GM23338 (cell line): ENCODE measurements around the gene CCDC183. TPM values are rescaled to one million over a fixed set of nuclear protein-coding genes. Genes with fewer than 3 reads are reported as not detected.

ENCODE experiments used
- ATAC-seq: fragments of 200-7000 bp; cut with Tn5 transposase; 3 replicates; pipeline ENCODE4 v1.9.1; 2020
- DNase-seq: peaks from one replicate; pipeline ENCODE4 v3.0.0-alpha.2; 2015; ENCODE audit warnings: low spot score
- H2AFZ ChIP-seq: fragments of 200-600 bp; sonication (generic); 2 replicates; pipeline ENCODE4 v1.8.0; 2016; ENCODE audit warnings: antibody characterized with exemption, mild to moderate bottlenecking, moderate library complexity
- H3F3A ChIP-seq: fragments of 200-600 bp; sonication (generic); replicated peaks from 2 replicates; pipeline ENCODE4 v1.8.0; 2017; ENCODE audit warnings: antibody characterized with exemption, mixed run types, low read depth
- H3K27ac ChIP-seq: fragments of 200-600 bp; sonication (generic); 2 replicates; pipeline ENCODE4 v1.6.1; 2016; ENCODE audit warnings: low read depth
- H3K27me3 ChIP-seq: fragments of 200-600 bp; sonication (generic); 2 replicates; pipeline ENCODE4 v1.8.0; 2016; ENCODE audit warnings: mild to moderate bottlenecking, mixed run types, moderate library complexity; ENCODE audit not compliant: insufficient read depth
- H3K36me3 ChIP-seq: fragments of 200-600 bp; sonication (generic); 2 replicates; pipeline ENCODE4 v1.8.0; 2016; ENCODE audit warnings: mild to moderate bottlenecking; ENCODE audit not compliant: insufficient read depth
- H3K4me1 ChIP-seq: fragments of 200-600 bp; sonication (generic); 2 replicates; pipeline ENCODE4 v1.8.0; 2016; ENCODE audit warnings: mild to moderate bottlenecking, moderate library complexity; ENCODE audit not compliant: insufficient read depth
- H3K4me2 ChIP-seq: fragments of 200-600 bp; sonication (generic); 2 replicates; pipeline ENCODE4 v1.7.1; 2017; ENCODE audit warnings: mixed run types
- H3K4me3 ChIP-seq: fragments of 200-600 bp; sonication (generic); 2 replicates; pipeline ENCODE4 v1.6.1; 2016; ENCODE audit warnings: mixed run types
- H3K79me2 ChIP-seq: fragments of 200-600 bp; sonication (generic); replicated peaks from 2 replicates; pipeline ENCODE4 v1.8.0; 2017; ENCODE audit warnings: mild to moderate bottlenecking; ENCODE audit not compliant: insufficient read depth
- H3K9me2 ChIP-seq: fragments of 200-600 bp; sonication (generic); 2 replicates; pipeline ENCODE4 v1.8.0; 2017; ENCODE audit not compliant: insufficient read depth
- H4K20me1 ChIP-seq: fragments of 200-600 bp; sonication (generic); replicated peaks from 2 replicates; pipeline ENCODE4 v1.8.0; 2017; ENCODE audit warnings: mild to moderate bottlenecking; ENCODE audit not compliant: insufficient read depth
- H3K27ac Mint-ChIP-seq: 2 replicates; pipeline ENCODE4 v1.8.0; 2020; ENCODE audit warnings: inconsistent platforms, mild to moderate bottlenecking, moderate library complexity, mixed read lengths
- H3K27me3 Mint-ChIP-seq: 3 replicates; pipeline ENCODE4 v1.8.0; 2022; ENCODE audit warnings: low read depth, mild to moderate bottlenecking, moderate library complexity, mixed read lengths, inconsistent platforms; ENCODE audit not compliant: insufficient read depth, poor library complexity
- H3K36me3 Mint-ChIP-seq: 3 replicates; pipeline ENCODE4 v1.8.0; 2021; ENCODE audit warnings: low read depth, mild to moderate bottlenecking, inconsistent platforms, moderate library complexity, mixed read lengths
- H3K4me1 Mint-ChIP-seq: 3 replicates; pipeline ENCODE4 v1.8.0; 2020; ENCODE audit warnings: mild to moderate bottlenecking, inconsistent platforms, mixed read lengths
- H3K4me3 Mint-ChIP-seq: 3 replicates; pipeline ENCODE4 v1.8.0; 2021; ENCODE audit warnings: moderate library complexity, mild to moderate bottlenecking, inconsistent platforms, mixed read lengths
- H3K9me3 Mint-ChIP-seq: 3 replicates; pipeline ENCODE4 v1.8.0; 2020; ENCODE audit warnings: moderate library complexity, mild to moderate bottlenecking, inconsistent platforms, mixed read lengths
- CREB1 ChIP-seq: fragments of 250-450 bp; sonication (Bioruptor Pico); IDR thresholded peaks from 2 replicates; pipeline ENCODE4 v1.5.0; 2020; ENCODE audit warnings: low read depth, mild to moderate bottlenecking, moderate library complexity
- CTCF ChIP-seq, 2 experiments: fragments of 200-600 bp in 1 of 2; sonication (generic) in 1 of 2; conservative IDR thresholded peaks; 2 replicates each; pipeline versions ENCODE4 v1.5.1 to v1.6.1; 2016 to 2017; ENCODE audit warnings: antibody characterized with exemption in 2 of 2, low read depth in 2 of 2, mild to moderate bottlenecking in 2 of 2, moderate library complexity in 1 of 2
- EZH2 ChIP-seq: fragments of 200-600 bp; sonication (generic); IDR thresholded peaks from one replicate; pipeline ENCODE4 v1.8.0; 2017; ENCODE audit warnings: antibody characterized with exemption, mild to moderate bottlenecking, low read depth; ENCODE audit not compliant: unreplicated experiment
- EZH2phosphoT487 ChIP-seq: fragments of 200-600 bp; sonication (generic); IDR thresholded peaks from one replicate; pipeline ENCODE4 v1.8.1; 2018; ENCODE audit warnings: antibody characterized with exemption; ENCODE audit not compliant: unreplicated experiment
- JUNB ChIP-seq: IDR thresholded peaks from one replicate; pipeline ENCODE4 v1.6.1; 2016; ENCODE audit warnings: antibody characterized with exemption; ENCODE audit not compliant: unreplicated experiment
- NANOG ChIP-seq: IDR thresholded peaks from 2 replicates; pipeline ENCODE4 v1.6.1; 2016; ENCODE audit warnings: antibody characterized with exemption, borderline replicate concordance
- POLR2AphosphoS5 ChIP-seq: IDR thresholded peaks from 2 replicates; pipeline ENCODE4 v1.6.1; 2016; ENCODE audit warnings: antibody characterized with exemption, low read depth
- STAT1 ChIP-seq: IDR thresholded peaks from one replicate; pipeline ENCODE4 v1.6.1; 2016; ENCODE audit warnings: antibody characterized with exemption; ENCODE audit not compliant: unreplicated experiment
- ZNF114 ChIP-seq: fragments of 250-450 bp; sonication (Bioruptor Pico); IDR thresholded peaks from 2 replicates; pipeline ENCODE4 v1.5.0; 2020; ENCODE audit warnings: mild to moderate bottlenecking, moderate library complexity
- ZNF331 ChIP-seq: fragments of 250-450 bp; sonication (Bioruptor Pico); IDR thresholded peaks from 2 replicates; pipeline ENCODE4 v1.5.0; 2020; ENCODE audit warnings: low read depth, mild to moderate bottlenecking, moderate library complexity
- polyA plus RNA-seq: library from polyadenylated mRNA; unstranded; fragments of >200 nt; fragmentation: Nextera tagmentation; extraction: Ambion mirVana; gene quantifications from 2 replicates; pipeline ENCODE4 v1.2.1, GENCODE V29; 2016
- total RNA-seq: library from RNA; depleted of rRNA; stranded (reverse); fragments of >200 nt; shearing (Covaris generic); gene quantifications from 2 replicates; pipeline ENCODE4 v1.2.3, GENCODE V29; 2014
- TF ChIP-seq, protein P1 (sequence below): IDR thresholded peaks from one replicate; pipeline ENCODE4 v1.6.1; 2018; ENCODE audit warnings: antibody characterized with exemption; ENCODE audit not compliant: unreplicated experiment
- TF ChIP-seq, protein P2 (sequence below): IDR thresholded peaks from 2 replicates; pipeline ENCODE4 v1.6.1; 2016; ENCODE audit warnings: antibody characterized with exemption
- TF ChIP-seq, protein P3 (sequence below): fragments of 250-450 bp; sonication (Bioruptor Pico); IDR thresholded peaks from 2 replicates; pipeline ENCODE4 v1.5.0; 2020; ENCODE audit warnings: mild to moderate bottlenecking, moderate library complexity

Gene CCDC183
- total and polyA plus RNA-seq, 2 experiments from 2014 or later, result 1.1 to 1.2 TPM

GRCh38 chr9:136747161-136748060 is 48.7 kb upstream of the CCDC183 start:
- no peak overlapping the region for H2AFZ ChIP-seq
- ATAC-seq, result no peak

More at GRCh38 chr9:136747161-136748060, 48.7 kb upstream of the CCDC183 start:
- TF ChIP-seq, protein P1, sequence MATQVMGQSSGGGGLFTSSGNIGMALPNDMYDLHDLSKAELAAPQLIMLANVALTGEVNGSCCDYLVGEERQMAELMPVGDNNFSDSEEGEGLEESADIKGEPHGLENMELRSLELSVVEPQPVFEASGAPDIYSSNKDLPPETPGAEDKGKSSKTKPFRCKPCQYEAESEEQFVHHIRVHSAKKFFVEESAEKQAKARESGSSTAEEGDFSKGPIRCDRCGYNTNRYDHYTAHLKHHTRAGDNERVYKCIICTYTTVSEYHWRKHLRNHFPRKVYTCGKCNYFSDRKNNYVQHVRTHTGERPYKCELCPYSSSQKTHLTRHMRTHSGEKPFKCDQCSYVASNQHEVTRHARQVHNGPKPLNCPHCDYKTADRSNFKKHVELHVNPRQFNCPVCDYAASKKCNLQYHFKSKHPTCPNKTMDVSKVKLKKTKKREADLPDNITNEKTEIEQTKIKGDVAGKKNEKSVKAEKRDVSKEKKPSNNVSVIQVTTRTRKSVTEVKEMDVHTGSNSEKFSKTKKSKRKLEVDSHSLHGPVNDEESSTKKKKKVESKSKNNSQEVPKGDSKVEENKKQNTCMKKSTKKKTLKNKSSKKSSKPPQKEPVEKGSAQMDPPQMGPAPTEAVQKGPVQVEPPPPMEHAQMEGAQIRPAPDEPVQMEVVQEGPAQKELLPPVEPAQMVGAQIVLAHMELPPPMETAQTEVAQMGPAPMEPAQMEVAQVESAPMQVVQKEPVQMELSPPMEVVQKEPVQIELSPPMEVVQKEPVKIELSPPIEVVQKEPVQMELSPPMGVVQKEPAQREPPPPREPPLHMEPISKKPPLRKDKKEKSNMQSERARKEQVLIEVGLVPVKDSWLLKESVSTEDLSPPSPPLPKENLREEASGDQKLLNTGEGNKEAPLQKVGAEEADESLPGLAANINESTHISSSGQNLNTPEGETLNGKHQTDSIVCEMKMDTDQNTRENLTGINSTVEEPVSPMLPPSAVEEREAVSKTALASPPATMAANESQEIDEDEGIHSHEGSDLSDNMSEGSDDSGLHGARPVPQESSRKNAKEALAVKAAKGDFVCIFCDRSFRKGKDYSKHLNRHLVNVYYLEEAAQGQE, result no peak
- TF ChIP-seq STAT1 (no peak), EZH2phosphoT487 (no peak), ZNF331 (no peak), NANOG (no peak), CREB1 (no peak), CTCF (conservative IDR thresholded peaks at IDR 0.05; ENCODE audit: low read depth in 2 of 2) (no peak), JUNB (no peak), POLR2AphosphoS5 (no peak), ZNF114 (no peak), EZH2 (no peak)
- TF ChIP-seq, protein P2, sequence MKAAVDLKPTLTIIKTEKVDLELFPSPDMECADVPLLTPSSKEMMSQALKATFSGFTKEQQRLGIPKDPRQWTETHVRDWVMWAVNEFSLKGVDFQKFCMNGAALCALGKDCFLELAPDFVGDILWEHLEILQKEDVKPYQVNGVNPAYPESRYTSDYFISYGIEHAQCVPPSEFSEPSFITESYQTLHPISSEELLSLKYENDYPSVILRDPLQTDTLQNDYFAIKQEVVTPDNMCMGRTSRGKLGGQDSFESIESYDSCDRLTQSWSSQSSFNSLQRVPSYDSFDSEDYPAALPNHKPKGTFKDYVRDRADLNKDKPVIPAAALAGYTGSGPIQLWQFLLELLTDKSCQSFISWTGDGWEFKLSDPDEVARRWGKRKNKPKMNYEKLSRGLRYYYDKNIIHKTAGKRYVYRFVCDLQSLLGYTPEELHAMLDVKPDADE, result no peak
- TF ChIP-seq, protein P3, sequence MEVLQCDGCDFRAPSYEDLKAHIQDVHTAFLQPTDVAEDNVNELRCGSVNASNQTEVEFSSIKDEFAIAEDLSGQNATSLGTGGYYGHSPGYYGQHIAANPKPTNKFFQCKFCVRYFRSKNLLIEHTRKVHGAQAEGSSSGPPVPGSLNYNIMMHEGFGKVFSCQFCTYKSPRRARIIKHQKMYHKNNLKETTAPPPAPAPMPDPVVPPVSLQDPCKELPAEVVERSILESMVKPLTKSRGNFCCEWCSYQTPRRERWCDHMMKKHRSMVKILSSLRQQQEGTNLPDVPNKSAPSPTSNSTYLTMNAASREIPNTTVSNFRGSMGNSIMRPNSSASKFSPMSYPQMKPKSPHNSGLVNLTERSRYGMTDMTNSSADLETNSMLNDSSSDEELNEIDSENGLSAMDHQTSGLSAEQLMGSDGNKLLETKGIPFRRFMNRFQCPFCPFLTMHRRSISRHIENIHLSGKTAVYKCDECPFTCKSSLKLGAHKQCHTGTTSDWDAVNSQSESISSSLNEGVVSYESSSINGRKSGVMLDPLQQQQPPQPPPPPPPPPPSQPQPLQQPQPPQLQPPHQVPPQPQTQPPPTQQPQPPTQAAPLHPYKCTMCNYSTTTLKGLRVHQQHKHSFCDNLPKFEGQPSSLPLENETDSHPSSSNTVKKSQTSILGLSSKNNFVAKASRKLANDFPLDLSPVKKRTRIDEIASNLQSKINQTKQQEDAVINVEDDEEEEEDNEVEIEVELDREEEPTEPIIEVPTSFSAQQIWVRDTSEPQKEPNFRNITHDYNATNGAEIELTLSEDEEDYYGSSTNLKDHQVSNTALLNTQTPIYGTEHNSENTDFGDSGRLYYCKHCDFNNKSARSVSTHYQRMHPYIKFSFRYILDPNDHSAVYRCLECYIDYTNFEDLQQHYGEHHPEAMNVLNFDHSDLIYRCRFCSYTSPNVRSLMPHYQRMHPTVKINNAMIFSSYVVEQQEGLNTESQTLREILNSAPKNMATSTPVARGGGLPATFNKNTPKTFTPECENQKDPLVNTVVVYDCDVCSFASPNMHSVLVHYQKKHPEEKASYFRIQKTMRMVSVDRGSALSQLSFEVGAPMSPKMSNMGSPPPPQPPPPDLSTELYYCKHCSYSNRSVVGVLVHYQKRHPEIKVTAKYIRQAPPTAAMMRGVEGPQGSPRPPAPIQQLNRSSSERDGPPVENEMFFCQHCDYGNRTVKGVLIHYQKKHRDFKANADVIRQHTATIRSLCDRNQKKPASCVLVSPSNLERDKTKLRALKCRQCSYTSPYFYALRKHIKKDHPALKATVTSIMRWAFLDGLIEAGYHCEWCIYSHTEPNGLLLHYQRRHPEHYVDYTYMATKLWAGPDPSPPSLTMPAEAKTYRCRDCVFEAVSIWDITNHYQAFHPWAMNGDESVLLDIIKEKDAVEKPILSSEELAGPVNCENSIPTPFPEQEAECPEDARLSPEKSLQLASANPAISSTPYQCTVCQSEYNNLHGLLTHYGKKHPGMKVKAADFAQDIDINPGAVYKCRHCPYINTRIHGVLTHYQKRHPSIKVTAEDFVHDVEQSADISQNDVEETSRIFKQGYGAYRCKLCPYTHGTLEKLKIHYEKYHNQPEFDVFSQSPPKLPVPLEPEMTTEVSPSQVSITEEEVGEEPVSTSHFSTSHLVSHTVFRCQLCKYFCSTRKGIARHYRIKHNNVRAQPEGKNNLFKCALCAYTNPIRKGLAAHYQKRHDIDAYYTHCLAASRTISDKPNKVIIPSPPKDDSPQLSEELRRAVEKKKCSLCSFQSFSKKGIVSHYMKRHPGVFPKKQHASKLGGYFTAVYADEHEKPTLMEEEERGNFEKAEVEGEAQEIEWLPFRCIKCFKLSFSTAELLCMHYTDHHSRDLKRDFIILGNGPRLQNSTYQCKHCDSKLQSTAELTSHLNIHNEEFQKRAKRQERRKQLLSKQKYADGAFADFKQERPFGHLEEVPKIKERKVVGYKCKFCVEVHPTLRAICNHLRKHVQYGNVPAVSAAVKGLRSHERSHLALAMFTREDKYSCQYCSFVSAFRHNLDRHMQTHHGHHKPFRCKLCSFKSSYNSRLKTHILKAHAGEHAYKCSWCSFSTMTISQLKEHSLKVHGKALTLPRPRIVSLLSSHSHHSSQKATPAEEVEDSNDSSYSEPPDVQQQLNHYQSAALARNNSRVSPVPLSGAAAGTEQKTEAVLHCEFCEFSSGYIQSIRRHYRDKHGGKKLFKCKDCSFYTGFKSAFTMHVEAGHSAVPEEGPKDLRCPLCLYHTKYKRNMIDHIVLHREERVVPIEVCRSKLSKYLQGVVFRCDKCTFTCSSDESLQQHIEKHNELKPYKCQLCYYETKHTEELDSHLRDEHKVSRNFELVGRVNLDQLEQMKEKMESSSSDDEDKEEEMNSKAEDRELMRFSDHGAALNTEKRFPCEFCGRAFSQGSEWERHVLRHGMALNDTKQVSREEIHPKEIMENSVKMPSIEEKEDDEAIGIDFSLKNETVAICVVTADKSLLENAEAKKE (CRISPR knock-in tag), result no peak
- H4K20me1 ChIP-seq, result no peaks in the 10 kb centered on the region
- no peak overlapping the region for H3K4me2 ChIP-seq
- H3K4me3 Mint-ChIP-seq, result no peak overlapping the region
- peaks cover 4% of the 10 kb centered on the region for H3K27me3 Mint-ChIP-seq
- H3K4me1 Mint-ChIP-seq, result no peaks in the 10 kb centered on the region
- H3K36me3 ChIP-seq, result no peaks in the 10 kb centered on the region
- H3K79me2 ChIP-seq, result no peaks in the 10 kb centered on the region
- H3K27ac Mint-ChIP-seq, result no peak overlapping the region
- no peaks in the 10 kb centered on the region for H3F3A ChIP-seq
- H3K36me3 Mint-ChIP-seq, result peaks cover 2% of the 10 kb centered on the region; the same call in 2 of the 3 replicates
- H3K27me3 ChIP-seq, result no peaks in the 10 kb centered on the region
- H3K9me2 ChIP-seq, result no peaks in the 10 kb centered on the region
- no peak for DNase-seq
- no peak overlapping the region for H3K4me3 ChIP-seq
- H3K9me3 Mint-ChIP-seq, result peaks cover 11% of the 10 kb centered on the region
- H3K4me1 ChIP-seq, result no peaks in the 10 kb centered on the region
- no peak overlapping the region for H3K27ac ChIP-seq
